H1 (cell line): ENCODE results near the gene TARP.

Source experiments
- CTCF ChIA-PET: fragments of 300-600 bp; sonication (Branson Sonifier 250); formaldehyde crosslinking; loops from one replicate; lab custom pipeline; 2021; ENCODE audit not compliant: partially characterized antibody; lab: Charles Lee
- POLR2A ChIA-PET: fragments of 300-600 bp; sonication (Branson Sonifier 250); formaldehyde crosslinking; loops from one replicate; lab custom pipeline; 2021; ENCODE audit warnings: inconsistent platforms; ENCODE audit not compliant: partially characterized antibody; lab: Charles Lee
- DNase-seq, 2 experiments: peaks; one replicate each; pipeline versions ENCODE4 v3.0.0 to v3.0.0-alpha.2; 2010 to 2022; ENCODE audit warnings: low spot score in 2 of 2, low read depth in 1 of 2, mixed read lengths in 1 of 2
- FAIRE-seq: peaks from 2 replicates; lab custom pipeline; 2011; peaks lifted over from hg19 to GRCh38; lab: Jason Lieb, UNC
- H2AFZ ChIP-seq: 2 replicates; pipeline ENCODE4 v1.8.1; 2012; ENCODE audit warnings: low read length, inconsistent platforms
- H2AK5ac ChIP-seq: 2 replicates; pipeline ENCODE4 v1.6.1; 2013; ENCODE audit warnings: low read depth, low read length
- H2BK120ac ChIP-seq: replicated peaks from 2 replicates; pipeline ENCODE3; 2013; ENCODE audit warnings: low read depth, low read length, inconsistent platforms
- H2BK12ac ChIP-seq: 2 replicates; pipeline ENCODE4 v1.6.1; 2013; ENCODE audit warnings: low read depth, low read length
- H2BK15ac ChIP-seq: 2 replicates; pipeline ENCODE4 v1.6.1; 2013; ENCODE audit warnings: low read length
- H2BK20ac ChIP-seq: 2 replicates; pipeline ENCODE4 v1.6.1; 2013; ENCODE audit warnings: low read length
- H2BK5ac ChIP-seq: 2 replicates; pipeline ENCODE4 v1.6.1; 2013; ENCODE audit warnings: low read depth, low read length
- H3K14ac ChIP-seq: 2 replicates; pipeline ENCODE4 v1.6.1; 2013; ENCODE audit warnings: inconsistent platforms; ENCODE audit not compliant: insufficient read length
- H3K18ac ChIP-seq: 2 replicates; pipeline ENCODE4 v1.6.1; 2013; ENCODE audit warnings: low read length; ENCODE audit errors: extremely low read depth
- H3K23ac ChIP-seq: 2 replicates; pipeline ENCODE4 v1.6.1; 2013; ENCODE audit warnings: inconsistent platforms; ENCODE audit not compliant: insufficient read length
- H3K23me2 ChIP-seq: 2 replicates; pipeline ENCODE4 v1.6.1; 2013; ENCODE audit warnings: low read depth, low read length
- H3K27ac ChIP-seq: 2 replicates; pipeline ENCODE4 v1.6.1; 2011; ENCODE audit warnings: low read depth, low read length, inconsistent platforms
- H3K27me3 ChIP-seq, 4 experiments: replicated peaks in 1 of 4; 1 replicate in 1 of 4; 2 replicates in 3 of 4; pipeline versions ENCODE4 v1.6.1 to v1.8.1; 2011 to 2013; ENCODE audit warnings: low read length in 3 of 4, mild to moderate bottlenecking in 3 of 4, inconsistent platforms in 2 of 4, mixed read lengths in 2 of 4, moderate library complexity in 1 of 4; ENCODE audit not compliant: control insufficient read depth in 3 of 4, insufficient read depth in 3 of 4; ENCODE audit errors: extremely low read depth in 1 of 4
- H3K36me3 ChIP-seq, 4 experiments: 2 replicates each; pipeline versions ENCODE4 v1.6.1 to v1.8.1; 2011 to 2013; ENCODE audit warnings: mild to moderate bottlenecking in 4 of 4, low read length in 3 of 4, moderate library complexity in 2 of 4, control low read depth in 1 of 4, inconsistent platforms in 1 of 4; ENCODE audit not compliant: insufficient read depth in 4 of 4, control insufficient read depth in 2 of 4
- H3K4ac ChIP-seq: replicated peaks from 2 replicates; pipeline ENCODE3; 2013; ENCODE audit warnings: low read length, low read depth, mixed read lengths, inconsistent platforms; ENCODE audit not compliant: insufficient read length
- H3K4me1 ChIP-seq, 4 experiments: replicated peaks in 1 of 4; 1 replicate in 1 of 4; 2 replicates in 3 of 4; pipeline versions ENCODE4 v1.6.1 to v1.8.1; 2011 to 2013; ENCODE audit warnings: low read length in 3 of 4, inconsistent platforms in 2 of 4, mixed read lengths in 1 of 4; ENCODE audit not compliant: insufficient read depth in 4 of 4, control insufficient read depth in 3 of 4
- H3K4me2 ChIP-seq, 2 experiments: 2 replicates each; pipeline versions ENCODE4 v1.6.1 to v1.8.1; 2011 to 2013; ENCODE audit warnings: low read depth in 2 of 2, low read length in 2 of 2, control low read depth in 1 of 2, inconsistent platforms in 1 of 2, mild to moderate bottlenecking in 1 of 2; ENCODE audit not compliant: insufficient read depth in 1 of 2
- H3K4me3 ChIP-seq, 4 experiments: fragments of 200-600, 300-600 bp in 1 of 4; sonication (generic), shearing (Covaris generic), sonication (Bioruptor Twin) in 1 of 4; 2 replicates each; pipeline versions ENCODE4 v1.5.1 to v1.8.1; 2011 to 2016; ENCODE audit warnings: low read length in 4 of 4, low read depth in 3 of 4, control low read depth in 2 of 4, inconsistent platforms in 2 of 4, mild to moderate bottlenecking in 2 of 4, mixed read lengths in 1 of 4, moderate library complexity in 1 of 4; ENCODE audit not compliant: insufficient read depth in 2 of 4; ENCODE audit errors: extremely low read depth in 1 of 4
- H3K56ac ChIP-seq: replicated peaks from 2 replicates; pipeline ENCODE3; 2013; ENCODE audit warnings: low read depth, mild to moderate bottlenecking, mixed read lengths, low read length, inconsistent platforms; ENCODE audit not compliant: insufficient read length
- H3K79me1 ChIP-seq: 2 replicates; pipeline ENCODE4 v1.6.1; 2013; ENCODE audit warnings: low read depth, low read length, control low read depth
- H3K79me2 ChIP-seq, 2 experiments: 2 replicates each; pipeline versions ENCODE4 v1.6.1 to v1.8.1; 2012 to 2013; ENCODE audit warnings: low read length in 2 of 2, mild to moderate bottlenecking in 2 of 2, inconsistent platforms in 1 of 2; ENCODE audit not compliant: insufficient read depth in 2 of 2, control insufficient read depth in 1 of 2
- H3K9ac ChIP-seq, 4 experiments: replicated peaks in 1 of 4; 1 replicate in 1 of 4; 2 replicates in 3 of 4; pipeline versions ENCODE4 v1.6.1 to v1.8.1; 2011 to 2013; ENCODE audit warnings: low read depth in 3 of 4, low read length in 3 of 4, control low read depth in 2 of 4, mild to moderate bottlenecking in 2 of 4, moderate library complexity in 2 of 4, inconsistent platforms in 1 of 4; ENCODE audit errors: extremely low read depth in 1 of 4
- H3K9me3 ChIP-seq, 2 experiments: 2 replicates each; pipeline versions ENCODE4 v1.6.1 to v1.8.1; 2012 to 2013; ENCODE audit warnings: mild to moderate bottlenecking in 2 of 2, moderate library complexity in 2 of 2, control low read depth in 1 of 2, inconsistent platforms in 1 of 2, low read depth in 1 of 2, low read length in 1 of 2, mixed read lengths in 1 of 2; ENCODE audit not compliant: insufficient read depth in 2 of 2
- H4K20me1 ChIP-seq, 2 experiments: replicated peaks in 1 of 2; 2 replicates each; pipeline versions ENCODE3 to v1.8.1; 2011 to 2013; ENCODE audit warnings: inconsistent platforms in 2 of 2, low read length in 2 of 2, mild to moderate bottlenecking in 1 of 2; ENCODE audit not compliant: insufficient read depth in 2 of 2, control insufficient read depth in 1 of 2
- H4K5ac ChIP-seq: 2 replicates; pipeline ENCODE4 v1.6.1; 2013; ENCODE audit warnings: low read length, low read depth, mixed read lengths, inconsistent platforms; ENCODE audit not compliant: insufficient read length
- H4K8ac ChIP-seq: 2 replicates; pipeline ENCODE4 v1.8.0; 2013; ENCODE audit warnings: mild to moderate bottlenecking, moderate library complexity, low read length, inconsistent platforms; ENCODE audit not compliant: insufficient read depth; ENCODE audit errors: extremely low read depth
- H4K91ac ChIP-seq: replicated peaks from 2 replicates; pipeline ENCODE3; 2013; ENCODE audit warnings: low read length, mixed read lengths, inconsistent platforms; ENCODE audit not compliant: insufficient read length
- CHD1 ChIP-seq: IDR thresholded peaks from 2 replicates; pipeline ENCODE4 v1.6.1; 2012; ENCODE audit warnings: low read depth, low read length, improper control_type of control experiment
- TEAD4 ChIP-seq: IDR thresholded peaks from 2 replicates; pipeline ENCODE4 v1.6.1; 2012; ENCODE audit warnings: low read depth, low read length, inconsistent platforms, mixed read lengths
- WGBS, 2 experiments: shearing (Covaris generic) in 1 of 2; methylation state at CpG; one replicate each; pipeline versions ENCODE4 v1.1.6 to v1.1.7; 2013 to 2015; ENCODE audit warnings: low lambda C conversion rate in 2 of 2, mixed read lengths in 2 of 2, inconsistent platforms in 1 of 2, low coverage in 1 of 2, missing lambda C conversion rate in 1 of 2; ENCODE audit not compliant: insufficient replicate concordance in 2 of 2, insufficient coverage in 1 of 2, insufficient read length in 1 of 2; ENCODE audit errors: extremely low coverage in 1 of 2, missing lambda C conversion rate in 1 of 2; 5-methylcytosine and 5-hydroxymethylcytosine counted together

The TARP gene

DNA sequence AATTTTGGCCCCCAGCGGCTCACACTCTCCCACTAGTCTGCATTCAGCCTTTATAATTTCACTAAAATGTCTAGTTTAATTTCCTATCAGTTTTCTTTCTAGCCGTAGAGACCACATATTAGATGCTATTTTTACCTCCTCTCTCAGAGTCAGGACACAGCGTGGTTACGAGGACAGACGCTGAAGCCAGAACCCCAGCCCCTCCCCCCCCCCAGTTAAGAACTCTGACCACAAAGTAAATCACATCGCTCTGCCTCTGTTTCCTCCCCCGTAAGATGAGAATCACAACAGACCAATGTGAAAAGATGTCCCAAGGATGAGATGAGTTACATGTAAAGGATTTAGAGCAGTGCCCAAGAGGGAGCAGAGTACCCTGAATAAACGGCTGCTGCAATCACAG is 11.1 kb upstream of the TARP start:
- no peaks in the 10 kb centered on the region for H3K9me3 ChIP-seq
- H4K20me1 ChIP-seq: no peaks in the 10 kb centered on the region
- no peak for TF ChIP-seq TEAD4
- TF ChIP-seq CHD1: no peak
- no peaks in the 10 kb centered on the region for H3K23me2 ChIP-seq
- H2AK5ac ChIP-seq: no peak overlapping the region
- no peak overlapping the region for H3K23ac ChIP-seq
- no peak overlapping the region for H2BK15ac ChIP-seq
- no peak overlapping the region for H3K4me2 ChIP-seq
- H3K18ac ChIP-seq: no peak overlapping the region
- no peaks in the 10 kb centered on the region for H3K27me3 ChIP-seq
- H2AFZ ChIP-seq: 0 out of 2 replicates have a peak overlapping the region, but pooled peaks have one; percentile 59
- no peak overlapping the region for H3K4ac ChIP-seq
- POLR2A ChIA-PET: no interaction called here
- H3K9ac ChIP-seq: no peak overlapping the region
- H3K27ac ChIP-seq: no peak overlapping the region
- H2BK5ac ChIP-seq: no peak overlapping the region
- H4K91ac ChIP-seq: no peak overlapping the region
- H3K4me3 ChIP-seq: no peak overlapping the region
- H2BK120ac ChIP-seq: no peak overlapping the region
- FAIRE-seq (no peak), DNase-seq (no peak)
- no peaks in the 10 kb centered on the region for H3K36me3 ChIP-seq
- no peak overlapping the region for H4K8ac ChIP-seq
- H3K79me2 ChIP-seq: no peaks in the 10 kb centered on the region
- no peak overlapping the region for H2BK12ac ChIP-seq
- 87% methylated on average over 8 of the region's 8 CpGs; no CpG with 5 or more reads in 1 of the 2 experiments for WGBS, 2 experiments
- no peaks in the 10 kb centered on the region for H3K79me1 ChIP-seq
- CTCF ChIA-PET: interaction anchor here (0.8 to 1.3 kb wide), 3 partner anchors 10 to 97 kb away, joined by 3 to 5 read pairs (median 3); no protein-coding TSS in a partner anchor
- 0 out of 2 replicates have a peak overlapping the region, but pooled peaks have one; percentile 16 for H2BK20ac ChIP-seq
- H3K14ac ChIP-seq: no peak overlapping the region
- H3K56ac ChIP-seq: no peak overlapping the region
- H3K4me1 ChIP-seq: peaks cover 0 to 3% (median 0%) of the 10 kb centered on the region in 4 experiments; a peak in 1 of 7 replicates
- no peak overlapping the region for H4K5ac ChIP-seq
